ENCODE measurements around the gene MFAP3L.

MFAP3L gene

DNA sequence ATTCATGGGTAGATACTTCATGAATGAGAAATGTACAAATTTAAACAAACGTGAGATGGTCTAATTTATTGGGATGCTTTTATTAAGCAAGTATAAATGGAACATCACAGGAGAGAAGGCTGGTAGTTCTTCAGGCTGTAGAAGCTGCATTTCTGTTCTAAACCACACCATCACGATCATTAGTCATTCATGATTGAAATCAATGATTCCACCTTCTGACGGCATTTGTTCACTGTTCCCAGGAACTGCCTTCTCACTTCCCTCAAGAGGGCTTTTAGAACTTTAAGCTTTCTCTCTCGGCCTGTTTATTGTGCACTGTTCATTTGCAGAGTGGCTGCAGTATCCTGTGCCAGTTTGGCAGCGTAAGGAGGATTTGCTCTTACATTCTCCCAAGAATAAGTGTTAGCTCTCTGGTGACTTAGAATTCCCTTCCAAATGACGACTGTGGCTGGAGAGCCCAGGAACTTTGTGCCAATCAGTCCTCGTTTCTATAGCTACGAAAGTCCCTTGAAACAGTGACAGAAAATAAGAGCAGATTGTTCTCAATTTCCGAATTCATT lies 54.7 kb downstream of the MFAP3L start:
- in situ Hi-C loops (cut with HindIII; ENCODE audit: low sequenced_read_pairs), result no loop called here
- TF ChIP-seq, protein P1, sequence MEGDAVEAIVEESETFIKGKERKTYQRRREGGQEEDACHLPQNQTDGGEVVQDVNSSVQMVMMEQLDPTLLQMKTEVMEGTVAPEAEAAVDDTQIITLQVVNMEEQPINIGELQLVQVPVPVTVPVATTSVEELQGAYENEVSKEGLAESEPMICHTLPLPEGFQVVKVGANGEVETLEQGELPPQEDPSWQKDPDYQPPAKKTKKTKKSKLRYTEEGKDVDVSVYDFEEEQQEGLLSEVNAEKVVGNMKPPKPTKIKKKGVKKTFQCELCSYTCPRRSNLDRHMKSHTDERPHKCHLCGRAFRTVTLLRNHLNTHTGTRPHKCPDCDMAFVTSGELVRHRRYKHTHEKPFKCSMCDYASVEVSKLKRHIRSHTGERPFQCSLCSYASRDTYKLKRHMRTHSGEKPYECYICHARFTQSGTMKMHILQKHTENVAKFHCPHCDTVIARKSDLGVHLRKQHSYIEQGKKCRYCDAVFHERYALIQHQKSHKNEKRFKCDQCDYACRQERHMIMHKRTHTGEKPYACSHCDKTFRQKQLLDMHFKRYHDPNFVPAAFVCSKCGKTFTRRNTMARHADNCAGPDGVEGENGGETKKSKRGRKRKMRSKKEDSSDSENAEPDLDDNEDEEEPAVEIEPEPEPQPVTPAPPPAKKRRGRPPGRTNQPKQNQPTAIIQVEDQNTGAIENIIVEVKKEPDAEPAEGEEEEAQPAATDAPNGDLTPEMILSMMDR (IDR thresholded peaks at IDR 0.05; ENCODE audit: low read depth, low read length, missing control alignments), result no peak
- H3K4me3 ChIP-seq (ENCODE audit: low read depth, low read length), result no peak overlapping the region
- DNase-seq (ENCODE audit: low read depth), result no peak

DNA sequence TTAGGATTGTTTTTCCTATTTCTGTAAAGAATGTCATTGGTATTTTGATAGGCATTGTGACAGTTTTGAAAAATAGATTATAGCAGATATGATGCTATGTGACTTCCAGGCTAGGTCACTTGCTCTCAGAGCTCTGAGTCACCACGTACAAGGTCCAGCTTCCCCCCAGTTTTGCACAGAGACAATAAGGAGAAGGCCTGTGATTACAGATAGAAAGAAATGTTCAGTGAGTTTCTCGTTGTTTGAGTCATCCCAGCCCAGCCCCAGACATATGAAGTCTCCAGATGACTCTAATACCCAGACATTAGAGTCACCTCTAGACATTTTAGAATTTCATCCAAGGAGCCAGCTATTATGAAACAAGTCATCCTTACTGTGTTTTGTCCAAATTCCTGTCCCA lies 57.2 kb downstream of the MFAP3L start:
- in situ Hi-C loops (cut with HindIII; ENCODE audit: low sequenced_read_pairs), result no loop called here
- TF ChIP-seq, protein P1 (IDR thresholded peaks at IDR 0.05; ENCODE audit: low read depth, low read length, missing control alignments), result no peak
- H3K4me3 ChIP-seq (ENCODE audit: low read depth, low read length), result no peak overlapping the region
- no peak for DNase-seq (ENCODE audit: low read depth)

DNA sequence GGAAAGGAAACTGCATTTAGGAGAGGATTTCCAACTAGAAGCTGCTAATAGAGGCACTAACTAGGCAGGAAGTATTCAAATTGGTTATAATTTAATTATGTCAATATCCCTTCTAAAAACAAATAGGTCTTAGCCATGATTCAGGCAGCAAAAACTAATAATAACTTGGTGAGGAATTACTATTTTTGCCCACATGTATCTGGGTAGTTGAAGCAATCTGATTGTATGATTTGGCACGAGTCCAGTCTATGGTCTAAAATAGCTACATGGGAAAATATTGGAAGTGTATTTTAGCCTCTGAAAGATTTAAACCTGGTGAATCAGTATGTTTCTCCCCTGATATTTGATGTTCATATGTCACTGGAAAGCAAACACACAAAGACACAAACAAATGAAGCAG lies 62.2 kb downstream of the MFAP3L start:
- no peak for DNase-seq (ENCODE audit: low read depth)
- TF ChIP-seq, protein P1 (IDR thresholded peaks at IDR 0.05; ENCODE audit: low read depth, low read length, missing control alignments), result no peak
- in situ Hi-C loops (cut with HindIII; ENCODE audit: low sequenced_read_pairs), result no loop called here
- H3K4me3 ChIP-seq (ENCODE audit: low read depth, low read length), result no peak overlapping the region

DNA sequence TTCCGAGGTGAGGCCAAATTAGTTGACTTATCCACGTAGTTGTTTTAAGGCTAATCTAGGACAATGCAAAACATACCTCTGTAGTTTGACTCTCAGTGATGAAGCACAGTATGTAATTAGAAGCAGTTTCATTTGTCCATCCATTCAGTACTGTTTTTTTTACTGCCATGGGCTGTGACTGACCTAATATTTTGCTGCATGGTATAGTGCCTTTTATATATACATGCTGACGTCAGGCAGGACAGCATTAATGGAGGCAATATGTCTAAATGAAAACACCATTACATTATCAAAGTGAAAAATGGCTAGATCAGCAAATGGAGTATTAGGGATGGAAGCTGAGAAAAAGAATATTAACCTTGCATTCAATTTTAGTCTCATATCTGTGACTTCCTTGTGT lies 66.9 kb downstream of the MFAP3L start:
- no peak for DNase-seq (ENCODE audit: low read depth)
- in situ Hi-C loops (cut with HindIII; ENCODE audit: low sequenced_read_pairs), result no loop called here
- TF ChIP-seq, protein P1 (IDR thresholded peaks at IDR 0.05; ENCODE audit: low read depth, low read length, missing control alignments), result no peak
- no peak overlapping the region for H3K4me3 ChIP-seq (ENCODE audit: low read depth, low read length)

DNA sequence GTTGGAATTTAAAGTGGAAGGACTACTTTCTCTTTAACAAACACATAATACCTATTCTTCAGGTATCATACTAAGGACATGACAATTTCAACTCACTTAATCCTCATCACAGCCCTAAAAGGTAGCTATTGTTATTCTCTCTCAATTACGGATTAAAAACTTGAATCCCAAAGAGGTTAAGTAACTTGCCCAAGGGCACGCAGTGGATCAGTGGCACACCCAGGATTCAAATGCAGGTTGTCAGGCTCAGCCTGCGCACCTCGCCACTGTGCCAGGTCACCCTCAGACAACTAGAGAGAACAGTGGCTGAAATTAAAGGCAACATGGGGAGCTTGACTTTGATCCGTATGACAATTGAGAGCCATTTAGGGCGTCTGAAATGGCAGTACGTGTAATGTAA lies 67.6 kb downstream of the MFAP3L start:
- H3K4me3 ChIP-seq (ENCODE audit: low read depth, low read length), result no peak overlapping the region
- in situ Hi-C loops (cut with HindIII; ENCODE audit: low sequenced_read_pairs), result no loop called here
- TF ChIP-seq, protein P1 (IDR thresholded peaks at IDR 0.05; ENCODE audit: low read depth, low read length, missing control alignments), result no peak
- DNase-seq (ENCODE audit: low read depth), result no peak

DNA sequence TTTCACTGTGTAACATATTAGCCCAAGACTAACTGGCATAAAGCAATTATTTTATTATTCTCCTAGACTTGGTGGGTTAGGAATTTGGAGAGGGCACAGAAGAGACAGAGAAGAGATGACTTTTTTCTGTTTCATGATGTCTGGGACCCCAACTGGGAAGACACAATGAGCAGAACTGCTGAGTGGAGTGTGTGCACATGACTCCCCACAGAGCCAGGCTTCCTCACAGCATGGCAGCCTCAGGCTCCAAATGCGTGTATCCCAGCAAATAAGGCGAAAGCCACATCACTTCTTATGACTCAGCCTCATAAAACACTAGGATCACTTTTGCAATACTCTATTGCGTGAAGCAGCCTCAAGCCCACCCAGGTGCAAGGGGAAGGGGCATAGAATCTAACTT lies 68.4 kb downstream of the MFAP3L start:
- TF ChIP-seq, protein P1 (IDR thresholded peaks at IDR 0.05; ENCODE audit: low read depth, low read length, missing control alignments), result no peak
- in situ Hi-C loops (cut with HindIII; ENCODE audit: low sequenced_read_pairs), result no loop called here
- DNase-seq (ENCODE audit: low read depth), result no peak
- no peak overlapping the region for H3K4me3 ChIP-seq (ENCODE audit: low read depth, low read length)
